Activated CD8-positive, alpha-beta memory T cell treated with anti-CD3 and anti-CD28 coated beads, Interleukin-2, amount 50 U/mL, for 48 hours (primary cell): ENCODE measurements around the gene TM2D1.
"Not testable (repeated sequence)": the region's sequence is repeated elsewhere in the genome, so short reads cannot be mapped to it uniquely, and the experiment has no call there.

Experiments used
- DNase-seq: peaks from one replicate; pipeline ENCODE4 v3.0.0-alpha.2; 2020

Gene TM2D1

GRCh38 chr1:61711969-61712368, 13.0 kb downstream of the TM2D1 start:
- no peak for DNase-seq

GRCh38 chr1:61711257-61711656, 13.7 kb downstream of the TM2D1 start:
- not testable (repeated sequence) for DNase-seq

GRCh38 chr1:61709908-61710289, 15.0 kb downstream of the TM2D1 start:
- no peak for DNase-seq

- DNase-seq, result no peak
These were observed 15.7 kb downstream of the TM2D1 start for GRCh38 chr1:61708953-61709907.

GRCh38 chr1:61699911-61700851, 24.8 kb downstream of the TM2D1 start:
- no peak for DNase-seq

- no peak for DNase-seq
These were observed 32.7 kb downstream of the TM2D1 start for GRCh38 chr1:61692155-61692800.

GRCh38 chr1:61687901-61688300, 37.0 kb downstream of the TM2D1 start:
- DNase-seq, result no peak

GRCh38 chr1:61682891-61683290, 42.0 kb downstream of the TM2D1 start:
- DNase-seq, result no peak

GRCh38 chr1:61680500-61680899, 44.4 kb downstream of the TM2D1 start:
- DNase-seq, result no peak

GRCh38 chr1:61676881-61677280, 48.1 kb downstream of the TM2D1 start:
- not testable (repeated sequence) for DNase-seq

- DNase-seq, result no peak
These were observed 50.7 kb downstream of the TM2D1 start for GRCh38 chr1:61674221-61674620.

GRCh38 chr1:61672376-61672775, 52.6 kb downstream of the TM2D1 start:
- no peak for DNase-seq

GRCh38 chr1:61670445-61670844, 54.5 kb downstream of the TM2D1 start:
- no peak for DNase-seq

GRCh38 chr1:61670016-61670415, 54.9 kb downstream of the TM2D1 start:
- no peak for DNase-seq

- no peak for DNase-seq
These were observed 65.9 kb downstream of the TM2D1 start for GRCh38 chr1:61659061-61659460.

GRCh38 chr1:61655453-61655852, 69.5 kb downstream of the TM2D1 start:
- no peak for DNase-seq

- no peak for DNase-seq
These were observed 70.9 kb downstream of the TM2D1 start for GRCh38 chr1:61654067-61654466.

- DNase-seq, result no peak
These were observed 75.8 kb downstream of the TM2D1 start for GRCh38 chr1:61648983-61649742.

- DNase-seq, result no peak
These were observed 77.8 kb downstream of the TM2D1 start for GRCh38 chr1:61647142-61647541.

GRCh38 chr1:61645476-61645875, 79.5 kb downstream of the TM2D1 start:
- no peak for DNase-seq

GRCh38 chr1:61644303-61644702, 80.6 kb downstream of the TM2D1 start:
- no peak for DNase-seq
